ENCODE results near the gene RAE1. TPM values are rescaled to one million over a fixed set of nuclear protein-coding genes. Genes with fewer than 3 reads are reported as not detected.
A peak's percentile ranks its signal among the peaks of the same experiment; 100 is the strongest.

Gene RAE1
- total and polyA plus RNA-seq, 3 donors from 2014 or later = 111 to 292 (median 157) TPM

- 27 to 33% methylated on average over 3 to 6 of the region's 6 CpGs for WGBS, 2 donors
- Histone ChIP-seq H3K27me3 (no peaks in the 10 kb centered on the region), H3K36me3 (ENCODE audit: low read depth, missing control alignments) (no peaks in the 10 kb centered on the region), H3K4me3 (no peak overlapping the region), H3K27ac (no peak overlapping the region), H3K4me1 (no peaks in the 10 kb centered on the region), H3K9me3 (no peaks in the 10 kb centered on the region)
- intact Hi-C loops (cut with DNase I; ENCODE audit: low total_unique reads) = no loop called here
- peak; percentile 66 for DNase-seq
- TF ChIP-seq CTCF (IDR thresholded peaks at IDR 0.05) (no peak), POLR2A (IDR thresholded peaks at IDR 0.05) (no peak)
Observed at GRCh38 chr20:57323034-57323433, 28.0 kb upstream of the RAE1 start.

GRCh38 chr20:57325632-57326356, 25.3 kb upstream of the RAE1 start:
- 84 to 94% methylated on average over 12 of the region's 12 CpGs for WGBS, 2 donors

GRCh38 chr20:57326667-57327455, 24.2 kb upstream of the RAE1 start:
- Histone ChIP-seq H3K9me3 (no peaks in the 10 kb centered on the region), H3K27ac (no peak overlapping the region), H3K4me1 (no peaks in the 10 kb centered on the region), H3K4me3 (no peak overlapping the region), H3K27me3 (no peaks in the 10 kb centered on the region), H3K36me3 (ENCODE audit: low read depth, missing control alignments) (no peaks in the 10 kb centered on the region)
- WGBS, 2 donors = 66 to 67% methylated on average over 8 of the region's 8 CpGs
- no peak for TF ChIP-seq POLR2A (IDR thresholded peaks at IDR 0.05)
- TF ChIP-seq CTCF (IDR thresholded peaks at IDR 0.05) = no peak
- no peak for DNase-seq
- intact Hi-C loops (cut with DNase I; ENCODE audit: low total_unique reads) = no loop called here

More at GRCh38 chr20:57325632-57326356, 25.3 kb upstream of the RAE1 start:
- DNase-seq = no peak
- H3K27me3 ChIP-seq = no peaks in the 10 kb centered on the region
- no peak overlapping the region for H3K27ac ChIP-seq
- intact Hi-C loops (cut with DNase I; ENCODE audit: low total_unique reads) = no loop called here
- no peaks in the 10 kb centered on the region for H3K4me1 ChIP-seq
- no peak for TF ChIP-seq POLR2A (IDR thresholded peaks at IDR 0.05)
- TF ChIP-seq CTCF (IDR thresholded peaks at IDR 0.05) = no peak
- H3K9me3 ChIP-seq = no peaks in the 10 kb centered on the region
- H3K36me3 ChIP-seq (ENCODE audit: low read depth, missing control alignments) = no peaks in the 10 kb centered on the region
- no peak overlapping the region for H3K4me3 ChIP-seq

- H3K4me3 ChIP-seq = no peak overlapping the region
- intact Hi-C loops (cut with DNase I; ENCODE audit: low total_unique reads) = no loop called here
- H3K36me3 ChIP-seq (ENCODE audit: low read depth, missing control alignments) = no peaks in the 10 kb centered on the region
- no peaks in the 10 kb centered on the region for H3K9me3 ChIP-seq
- H3K27me3 ChIP-seq = no peaks in the 10 kb centered on the region
- no peaks in the 10 kb centered on the region for H3K4me1 ChIP-seq
- TF ChIP-seq POLR2A (IDR thresholded peaks at IDR 0.05) = no peak
- TF ChIP-seq CTCF (IDR thresholded peaks at IDR 0.05) = no peak
- DNase-seq = no peak
- H3K27ac ChIP-seq = no peak overlapping the region
- WGBS, 2 donors = 63 to 73% methylated on average over 6 of the region's 6 CpGs
Observed at GRCh38 chr20:57327820-57328219, 23.2 kb upstream of the RAE1 start.

Measured in testis (tissue), 3 donors.